T-helper 1 cell treated with Interleukin-12 subunit alpha and Interleukin-12 subunit beta and Interleukin-4 antibody, amounts not matched to agents 30 μg/mL and 1 μg/mL, for 36 hours (primary cell): ENCODE measurements around the gene SEC14L1.
"Not testable (repeated sequence)": the region's sequence is repeated elsewhere in the genome, so short reads cannot be mapped to it uniquely, and the experiment has no call there.

ENCODE experiments used
- H3K27ac Mint-ChIP-seq: one replicate; pipeline ENCODE4 v1.8.0; 2021; ENCODE audit warnings: mild to moderate bottlenecking, mixed read lengths
- H3K27me3 Mint-ChIP-seq: one replicate; pipeline ENCODE4 v1.8.0; 2021; ENCODE audit warnings: low read depth, mixed read lengths
- H3K36me3 Mint-ChIP-seq: one replicate; pipeline ENCODE4 v1.8.0; 2021; ENCODE audit warnings: low read depth, mixed read lengths
- H3K4me1 Mint-ChIP-seq: one replicate; pipeline ENCODE4 v1.8.0; 2021; ENCODE audit warnings: low read depth, mixed read lengths
- H3K4me3 Mint-ChIP-seq: one replicate; pipeline ENCODE4 v1.8.0; 2021; ENCODE audit warnings: mild to moderate bottlenecking, moderate library complexity, mixed read lengths
- H3K9me3 Mint-ChIP-seq: one replicate; pipeline ENCODE4 v1.8.0; 2021; ENCODE audit warnings: mixed read lengths

Gene SEC14L1

DNA sequence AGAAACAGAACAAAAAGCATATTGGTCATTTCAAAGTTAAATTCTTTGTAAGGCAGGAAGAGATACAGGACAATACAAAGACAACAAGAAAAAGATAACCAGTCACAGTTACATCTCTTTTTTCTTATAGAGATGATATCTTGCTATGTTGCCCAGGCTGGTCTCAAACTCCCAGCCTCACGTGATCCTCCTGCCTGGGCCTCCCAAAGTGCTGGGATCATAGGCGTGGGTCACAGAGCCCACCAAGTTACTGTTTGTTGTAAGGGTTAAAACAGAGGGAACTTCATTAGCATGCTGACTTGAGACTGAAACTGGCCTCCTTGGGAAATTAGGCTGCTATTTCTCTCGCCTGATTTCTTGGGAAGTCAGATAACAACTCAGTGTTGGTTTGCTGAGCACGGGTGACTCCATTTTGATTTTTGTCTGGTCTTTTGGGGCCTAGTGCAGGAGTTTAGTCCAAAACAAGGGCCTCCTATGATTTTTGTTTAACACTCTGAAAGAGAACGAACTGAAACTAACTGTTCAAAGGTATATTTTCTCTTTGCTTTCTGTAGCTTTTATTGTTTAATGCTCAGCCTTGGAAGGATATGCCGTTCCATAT, 31.5 kb upstream of the SEC14L1 start:
- Mint-ChIP-seq H3K4me1 (peaks cover 27% of the 10 kb centered on the region), H3K27me3 (no peaks in the 10 kb centered on the region), H3K27ac (no peak overlapping the region), H3K36me3 (peaks cover 1% of the 10 kb centered on the region), H3K4me3 (no peak overlapping the region), H3K9me3 (no peaks in the 10 kb centered on the region)

DNA sequence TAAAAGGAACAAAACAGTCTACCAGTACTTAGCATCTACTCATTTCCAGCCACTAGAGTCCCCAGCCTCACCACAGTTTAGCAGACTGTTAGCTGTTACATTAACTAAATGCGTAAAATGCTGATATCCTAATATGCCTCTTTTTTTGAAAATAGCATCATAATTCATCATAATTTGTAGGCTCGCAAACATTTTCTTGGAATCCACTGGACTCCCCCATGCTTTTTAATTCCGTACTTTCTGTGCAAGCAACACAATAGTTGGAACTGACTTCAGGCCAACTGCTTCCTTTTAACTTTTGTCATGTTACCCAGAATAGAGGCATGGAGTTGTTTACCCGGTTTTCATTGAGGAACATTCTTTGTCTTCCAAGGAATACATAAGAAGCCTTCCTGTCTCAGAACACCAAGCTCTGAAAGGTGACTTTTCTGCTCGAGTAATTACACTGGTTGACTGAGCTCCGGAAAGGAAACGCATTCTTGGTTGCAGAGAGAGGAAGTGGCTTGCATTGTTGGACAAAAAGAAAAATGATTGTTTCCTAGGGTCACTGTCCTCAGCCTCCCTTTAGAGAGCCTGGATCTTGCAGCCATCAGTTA, 30.9 kb upstream of the SEC14L1 start:
- H3K4me3 Mint-ChIP-seq: peak overlapping the region; percentile 46
- H3K4me1 Mint-ChIP-seq: peaks cover 27% of the 10 kb centered on the region
- H3K27me3 Mint-ChIP-seq: no peaks in the 10 kb centered on the region
- peaks cover 1% of the 10 kb centered on the region for H3K36me3 Mint-ChIP-seq
- no peaks in the 10 kb centered on the region for H3K9me3 Mint-ChIP-seq
- peak overlapping the region; percentile 69 for H3K27ac Mint-ChIP-seq

DNA sequence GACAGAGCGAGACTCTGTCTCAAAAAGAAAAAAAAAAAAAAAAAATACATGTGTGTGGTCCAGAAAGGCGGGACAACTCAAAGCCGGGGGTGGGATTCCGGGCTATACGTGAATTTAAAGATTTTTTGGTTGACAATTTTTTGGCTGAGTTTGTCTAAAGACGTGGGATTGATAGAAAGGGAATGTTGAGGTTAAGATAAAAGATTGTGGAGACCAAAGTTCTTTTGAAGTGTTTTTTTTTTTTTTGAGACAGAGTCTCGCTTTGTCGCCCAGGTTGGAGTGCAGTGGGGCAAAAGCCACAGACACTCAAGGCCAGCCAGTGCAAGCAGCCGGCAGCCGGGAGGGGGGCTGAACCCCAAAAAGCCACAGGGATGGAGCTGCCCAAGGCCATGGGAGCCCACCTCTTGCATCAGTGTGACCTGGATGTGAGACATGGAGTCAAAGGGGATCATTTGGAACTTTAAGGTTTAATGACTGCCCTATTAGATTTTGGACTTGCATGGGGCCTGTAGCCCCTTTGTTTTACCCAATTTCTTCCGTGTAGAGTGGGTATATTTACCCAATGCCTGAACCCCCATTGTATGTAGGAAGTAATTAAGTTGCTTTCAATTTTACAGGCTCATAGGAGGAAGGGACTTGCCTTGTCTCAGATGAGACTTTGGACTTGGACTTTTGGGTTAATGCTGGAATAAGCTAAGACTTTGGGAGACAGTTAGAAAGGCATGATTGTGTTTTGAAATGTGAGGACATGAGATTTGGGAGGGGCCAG, 29.4 kb upstream of the SEC14L1 start:
- peak overlapping the region; percentile 1 for H3K27ac Mint-ChIP-seq
- H3K27me3 Mint-ChIP-seq, H3K36me3 Mint-ChIP-seq, H3K9me3 Mint-ChIP-seq, H3K4me3 Mint-ChIP-seq: not testable (repeated sequence)
- peaks cover 22% of the 10 kb centered on the region for H3K4me1 Mint-ChIP-seq

DNA sequence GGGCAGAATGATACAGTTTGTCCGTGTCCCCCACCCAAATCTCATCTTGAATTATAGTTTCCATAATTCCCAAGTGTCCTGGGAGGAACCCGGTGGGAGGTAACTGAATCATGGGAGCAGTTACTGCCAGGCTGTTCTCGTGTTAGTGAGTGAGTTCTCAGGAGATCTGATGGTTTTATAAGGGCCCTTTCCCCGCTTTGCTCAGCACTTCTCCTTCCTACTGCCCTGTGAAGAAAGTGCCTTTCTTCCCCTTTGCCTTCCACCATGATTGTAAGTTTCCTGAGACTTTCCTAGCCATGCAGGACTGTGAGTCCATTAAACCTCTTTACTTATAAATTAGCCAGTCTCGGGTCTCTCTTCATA, 28.9 kb upstream of the SEC14L1 start:
- H3K9me3 Mint-ChIP-seq: no peaks in the 10 kb centered on the region
- peaks cover 20% of the 10 kb centered on the region for H3K4me1 Mint-ChIP-seq
- H3K36me3 Mint-ChIP-seq: peaks cover 1% of the 10 kb centered on the region
- H3K27ac Mint-ChIP-seq: peak overlapping the region; percentile 42
- no peaks in the 10 kb centered on the region for H3K27me3 Mint-ChIP-seq
- no peak overlapping the region for H3K4me3 Mint-ChIP-seq

DNA sequence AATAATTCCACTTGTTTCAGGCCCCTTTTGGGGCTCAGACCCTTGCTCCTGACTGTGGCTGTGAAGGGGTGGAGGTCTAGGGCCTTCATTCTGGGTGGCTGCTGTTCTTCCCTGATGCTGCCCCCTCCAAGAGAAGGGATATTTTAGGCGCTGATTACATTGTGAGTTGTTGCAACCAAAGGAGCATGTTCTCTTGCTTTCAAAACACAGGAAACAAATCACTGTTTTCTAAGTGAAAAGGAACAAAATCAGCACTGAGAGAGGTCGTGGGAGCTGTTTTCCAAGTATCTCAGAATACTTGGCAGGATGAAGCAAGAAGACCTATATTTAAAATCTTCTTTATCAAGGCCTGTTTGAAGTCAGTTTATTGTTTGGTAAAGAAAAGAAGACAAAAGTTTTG, 25.3 kb upstream of the SEC14L1 start:
- Mint-ChIP-seq H3K36me3 (peaks cover 1% of the 10 kb centered on the region), H3K4me1 (peaks cover 4% of the 10 kb centered on the region), H3K9me3 (no peaks in the 10 kb centered on the region), H3K27ac (no peak overlapping the region), H3K4me3 (no peak overlapping the region), H3K27me3 (no peaks in the 10 kb centered on the region)

DNA sequence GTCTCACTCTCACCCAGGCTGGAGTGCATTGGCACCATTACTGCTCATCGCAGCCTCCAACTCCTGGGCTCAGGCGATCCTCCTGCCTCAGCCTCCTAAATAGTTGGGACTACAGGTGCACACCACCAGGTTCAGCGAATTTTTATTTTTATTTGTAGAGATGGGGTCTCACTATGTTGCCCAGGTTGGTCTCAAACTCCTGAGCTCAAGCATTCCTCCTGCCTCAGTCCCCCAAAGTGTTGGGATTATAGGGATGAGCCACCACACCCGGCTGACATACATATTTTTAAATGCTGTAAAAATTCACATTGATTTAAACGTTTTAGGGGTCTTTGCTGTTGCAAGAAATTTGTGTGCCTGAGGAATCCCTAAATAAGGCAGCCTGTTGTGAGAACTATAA, 24.8 kb upstream of the SEC14L1 start:
- H3K27ac Mint-ChIP-seq: no peak overlapping the region
- H3K36me3 Mint-ChIP-seq: peaks cover 1% of the 10 kb centered on the region
- no peaks in the 10 kb centered on the region for H3K27me3 Mint-ChIP-seq
- no peak overlapping the region for H3K4me3 Mint-ChIP-seq
- H3K9me3 Mint-ChIP-seq: no peaks in the 10 kb centered on the region
- H3K4me1 Mint-ChIP-seq: peaks cover 4% of the 10 kb centered on the region

DNA sequence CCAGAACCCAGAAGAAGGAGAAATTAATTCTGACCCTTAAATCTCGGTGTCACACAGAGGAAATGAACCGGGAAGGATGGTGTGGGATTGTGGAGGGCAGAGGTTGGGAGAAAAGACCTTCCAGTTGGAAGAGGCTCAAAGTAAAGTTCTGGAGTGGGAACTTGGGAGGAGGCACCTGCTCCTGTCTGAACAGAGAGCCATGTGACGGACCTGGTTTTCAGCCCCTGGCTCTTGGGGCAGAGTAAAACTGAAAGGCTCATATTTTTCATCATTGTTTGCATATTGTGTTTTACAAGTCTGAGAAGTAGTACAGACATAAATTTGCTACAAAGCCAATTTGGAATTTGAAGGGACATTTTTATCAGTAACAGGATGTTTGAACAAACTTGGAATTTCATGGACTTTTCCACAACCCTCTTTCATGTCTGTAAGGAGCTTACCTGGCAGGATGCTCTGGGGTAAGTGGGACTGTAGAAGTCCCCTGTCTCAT, 24.4 kb upstream of the SEC14L1 start:
- peaks cover 1% of the 10 kb centered on the region for H3K36me3 Mint-ChIP-seq
- H3K4me1 Mint-ChIP-seq: peaks cover 4% of the 10 kb centered on the region
- H3K9me3 Mint-ChIP-seq: no peaks in the 10 kb centered on the region
- no peak overlapping the region for H3K27ac Mint-ChIP-seq
- H3K27me3 Mint-ChIP-seq: no peaks in the 10 kb centered on the region
- no peak overlapping the region for H3K4me3 Mint-ChIP-seq

DNA sequence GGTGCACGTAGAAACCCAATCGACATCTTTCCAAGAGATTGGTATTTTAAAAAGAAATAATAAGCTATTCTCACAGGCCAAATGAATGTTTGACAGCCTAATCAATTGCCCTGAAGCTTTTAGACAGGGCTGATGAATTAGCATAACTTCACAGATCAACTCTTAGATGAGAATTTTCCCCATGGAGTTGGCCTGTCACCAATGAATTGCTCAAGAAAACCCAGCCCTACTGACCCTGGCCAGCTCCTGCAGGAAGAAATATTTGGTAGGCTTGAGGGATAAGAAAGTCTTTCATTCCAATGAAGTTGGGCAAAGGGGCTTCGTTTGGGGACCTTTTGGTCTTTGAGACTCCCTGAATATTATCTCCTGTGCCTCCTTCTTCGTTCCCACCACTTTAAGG, 23.4 kb upstream of the SEC14L1 start:
- Mint-ChIP-seq H3K36me3 (no peaks in the 10 kb centered on the region), H3K9me3 (no peaks in the 10 kb centered on the region), H3K27ac (no peak overlapping the region), H3K4me3 (no peak overlapping the region), H3K27me3 (no peaks in the 10 kb centered on the region), H3K4me1 (no peaks in the 10 kb centered on the region)

DNA sequence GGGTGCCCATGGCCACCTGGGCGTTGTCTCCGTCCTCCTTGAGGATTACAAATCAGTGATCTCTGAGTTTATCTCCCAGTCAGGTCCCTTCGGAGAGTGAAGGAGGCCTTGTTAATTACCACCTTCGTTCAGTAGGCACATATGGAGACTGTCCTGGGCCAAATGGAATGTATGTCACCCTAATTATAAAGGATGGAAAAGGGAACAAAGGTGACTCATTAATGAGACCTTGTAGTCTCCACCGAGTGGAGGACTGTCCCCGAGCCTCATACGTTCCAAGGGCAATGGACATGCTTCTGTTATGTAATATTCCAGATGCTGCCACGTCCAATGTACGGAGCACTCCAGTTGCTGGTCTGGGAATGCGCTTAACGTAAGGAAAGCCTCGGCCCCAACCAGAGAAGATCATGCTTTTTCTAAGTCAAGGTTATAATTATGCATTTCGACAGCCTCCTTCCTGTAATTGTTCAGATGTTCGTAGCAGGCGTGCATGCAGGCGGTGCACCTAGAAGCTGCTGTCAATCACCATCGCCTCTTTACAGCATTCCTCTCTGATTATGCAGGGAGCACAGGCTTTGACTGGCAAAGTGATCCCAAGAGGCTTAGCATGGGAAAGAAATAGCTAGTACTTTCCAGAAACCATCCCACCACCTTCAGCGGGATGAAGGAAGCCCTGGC, 22.4 kb upstream of the SEC14L1 start:
- Mint-ChIP-seq H3K27me3 (no peaks in the 10 kb centered on the region), H3K9me3 (no peaks in the 10 kb centered on the region), H3K36me3 (peaks cover 3% of the 10 kb centered on the region), H3K4me3 (no peak overlapping the region), H3K4me1 (peaks cover 3% of the 10 kb centered on the region), H3K27ac (no peak overlapping the region)

DNA sequence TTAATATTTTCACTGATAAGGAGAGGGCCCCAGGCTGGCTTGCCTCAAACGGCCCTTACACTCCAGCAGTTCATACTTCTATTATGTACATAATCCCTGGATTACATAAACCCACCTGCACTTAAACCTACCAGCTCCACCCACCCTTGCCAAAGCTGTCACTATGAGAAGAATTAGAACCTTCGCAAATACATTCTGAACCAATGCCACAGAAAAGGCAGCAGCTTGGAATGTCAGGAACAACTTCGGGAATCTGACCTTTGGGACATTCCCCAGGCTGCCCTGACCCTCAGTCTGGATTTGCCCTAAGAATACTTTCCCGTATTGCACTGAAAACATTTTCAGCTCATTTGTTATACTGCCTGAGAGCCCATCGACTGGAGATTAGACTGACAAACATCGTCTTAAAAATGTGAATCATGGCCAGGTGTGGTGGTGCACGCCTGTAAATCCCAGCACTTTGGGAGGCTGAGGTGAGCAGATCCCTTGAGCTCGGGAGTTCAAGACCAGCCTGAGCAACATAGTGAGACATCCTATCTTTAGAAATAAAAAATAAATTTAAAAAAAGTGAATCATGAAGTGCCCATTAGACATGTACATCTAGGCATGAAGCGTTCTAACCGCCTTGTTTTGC, 21.0 kb upstream of the SEC14L1 start:
- Mint-ChIP-seq H3K36me3 (peaks cover 3% of the 10 kb centered on the region), H3K27me3 (no peaks in the 10 kb centered on the region), H3K4me3 (no peak overlapping the region), H3K4me1 (peaks cover 10% of the 10 kb centered on the region), H3K9me3 (no peaks in the 10 kb centered on the region), H3K27ac (no peak overlapping the region)

DNA sequence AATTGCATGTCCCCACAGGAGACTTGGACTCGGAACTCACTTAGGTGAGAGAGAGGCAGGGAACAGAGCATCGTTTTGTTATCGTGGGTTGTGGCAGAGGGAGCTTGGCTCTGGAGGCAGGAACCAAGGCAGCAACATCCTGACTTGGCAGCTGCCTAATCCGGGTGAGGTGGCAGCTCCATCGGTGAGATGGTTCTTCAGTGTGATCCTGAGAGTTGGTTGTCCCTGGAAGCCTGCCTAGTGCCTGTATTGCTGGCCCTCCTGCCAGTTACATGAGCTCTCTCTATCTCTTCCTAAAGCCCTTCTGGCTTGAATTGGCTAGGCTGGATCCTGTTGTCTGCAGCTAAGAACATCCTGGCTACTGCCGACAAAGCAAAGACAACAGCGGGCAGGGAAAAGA, 19.9 kb upstream of the SEC14L1 start:
- Mint-ChIP-seq H3K36me3 (peaks cover 3% of the 10 kb centered on the region), H3K27me3 (no peaks in the 10 kb centered on the region), H3K9me3 (no peaks in the 10 kb centered on the region), H3K4me3 (no peak overlapping the region), H3K27ac (peak overlapping the region; percentile 49), H3K4me1 (peaks cover 15% of the 10 kb centered on the region)

DNA sequence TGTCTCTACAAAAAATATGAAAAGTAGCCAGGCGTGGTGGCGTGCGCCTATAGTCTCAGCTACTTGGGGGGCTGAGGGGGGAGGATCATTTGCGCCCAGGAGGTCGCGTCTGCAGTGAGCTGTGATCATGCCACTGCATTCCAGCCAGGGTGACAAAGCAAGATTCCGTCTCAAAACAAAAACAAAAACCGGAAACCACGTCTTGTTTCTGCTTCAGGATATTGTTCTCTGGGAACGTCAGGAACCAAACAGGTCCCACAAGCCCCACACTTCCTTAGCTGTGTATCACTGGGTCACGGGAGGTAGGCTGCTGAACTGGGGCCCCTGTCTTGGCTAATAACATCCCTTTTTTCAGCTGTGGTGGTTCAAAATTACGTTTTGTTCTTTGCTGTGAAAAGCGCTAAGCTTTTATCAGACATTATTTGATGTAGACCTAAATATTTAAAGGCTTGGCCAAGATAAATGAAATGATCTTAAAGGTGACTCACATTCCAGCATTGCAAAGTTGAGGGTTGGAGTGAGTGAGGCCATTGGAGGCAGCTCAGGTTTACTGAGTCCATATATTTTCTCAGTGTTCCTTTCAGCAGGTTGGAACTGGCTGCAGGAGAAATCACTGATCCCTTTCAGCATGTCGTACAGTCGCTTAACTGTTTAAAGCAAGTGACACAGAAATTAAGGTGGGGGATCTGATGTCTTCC, 16.4 kb upstream of the SEC14L1 start:
- Mint-ChIP-seq H3K36me3 (peaks cover 3% of the 10 kb centered on the region), H3K27ac (no peak overlapping the region)

DNA sequence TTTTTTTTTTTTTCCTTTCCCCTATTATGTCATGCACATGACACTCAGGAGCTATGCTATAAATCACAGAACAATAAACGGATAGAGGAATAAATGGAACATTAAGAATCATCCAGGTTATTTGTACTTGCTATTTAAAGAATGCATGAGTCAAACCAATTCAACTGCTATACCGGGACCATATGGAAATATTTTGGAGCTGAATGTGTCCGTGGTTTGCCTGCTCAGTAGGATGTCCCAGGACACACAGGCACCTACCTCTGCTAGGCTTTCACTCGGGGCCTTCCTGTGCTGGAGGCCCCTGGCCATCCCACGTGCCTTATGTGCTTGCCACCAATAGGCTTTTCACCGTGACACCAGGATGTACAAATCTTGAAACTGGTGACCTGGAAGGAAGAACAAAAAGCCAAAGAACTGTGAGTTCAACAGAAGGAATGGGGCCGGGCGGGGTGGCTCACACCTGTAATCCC, 15.3 kb upstream of the SEC14L1 start:
- peak overlapping the region; percentile 36 for H3K27ac Mint-ChIP-seq
- peak overlapping the region; percentile 4 for H3K4me3 Mint-ChIP-seq
- peaks cover 37% of the 10 kb centered on the region for H3K4me1 Mint-ChIP-seq
- H3K36me3 Mint-ChIP-seq: peaks cover 3% of the 10 kb centered on the region
- H3K27me3 Mint-ChIP-seq: no peaks in the 10 kb centered on the region
- H3K9me3 Mint-ChIP-seq: no peaks in the 10 kb centered on the region

More for the DNA sequence above, 16.4 kb upstream of the SEC14L1 start:
- H3K27me3 Mint-ChIP-seq: no peaks in the 10 kb centered on the region
- H3K4me1 Mint-ChIP-seq: peaks cover 34% of the 10 kb centered on the region
- H3K4me3 Mint-ChIP-seq: no peak overlapping the region
- no peaks in the 10 kb centered on the region for H3K9me3 Mint-ChIP-seq

DNA sequence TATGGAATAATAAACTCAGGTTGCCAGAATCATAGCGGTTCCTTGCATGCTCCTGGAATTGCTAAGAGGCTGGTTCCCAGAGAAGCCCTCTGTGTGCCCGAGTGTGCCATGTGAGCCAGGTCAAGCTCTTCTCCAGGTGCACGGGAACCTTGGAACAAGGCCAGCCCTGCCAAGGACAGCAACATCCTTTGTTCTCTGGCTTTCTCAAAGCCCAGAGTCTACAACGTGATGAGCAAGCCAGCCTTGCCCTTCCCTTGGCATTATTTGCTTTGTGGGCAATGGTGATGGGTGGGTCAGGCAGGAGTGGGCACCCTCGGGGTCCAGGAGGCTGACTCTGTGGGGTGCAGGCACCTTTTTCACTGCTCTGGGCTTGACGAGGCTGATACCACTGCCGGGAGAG, 14.2 kb upstream of the SEC14L1 start:
- H3K4me1 Mint-ChIP-seq: peaks cover 37% of the 10 kb centered on the region
- no peak overlapping the region for H3K27ac Mint-ChIP-seq
- no peak overlapping the region for H3K4me3 Mint-ChIP-seq
- H3K36me3 Mint-ChIP-seq: peaks cover 3% of the 10 kb centered on the region
- no peaks in the 10 kb centered on the region for H3K27me3 Mint-ChIP-seq
- no peaks in the 10 kb centered on the region for H3K9me3 Mint-ChIP-seq
